Measurements from ENCODE around the gene SPSB1. TPM values are rescaled to one million over a fixed set of nuclear protein-coding genes. Genes with fewer than 3 reads are reported as not detected.
A peak's percentile ranks its signal among the peaks of the same experiment; 100 is the strongest.

The SPSB1 gene
- total RNA-seq, 1 experiment from 2014 or later, result 18.2 TPM

GRCh38 chr1:9357958-9358357, 65.3 kb downstream of the SPSB1 start:
- BruUV-seq (replicated peaks), result no TSS peak
- no peak overlapping the region for H3K4me3 ChIP-seq (ENCODE audit: low read depth, low read length)
- H3K36me3 Mint-ChIP-seq (ENCODE audit: insufficient read depth, unreplicated experiment), result peaks cover 5% of the 10 kb centered on the region
- H3K36me3 ChIP-seq (ENCODE audit: control insufficient read depth, insufficient read depth, low read length), result no peaks in the 10 kb centered on the region; the same call in none of the 2 replicates
- H3K4me3 Mint-ChIP-seq (ENCODE audit: unreplicated experiment), result no peak overlapping the region
- DNase-seq, result no peak
- no peaks in the 10 kb centered on the region for H3K9me3 ChIP-seq
- H3K27ac Mint-ChIP-seq (ENCODE audit: unreplicated experiment), result no peak overlapping the region
- POLR2A ChIA-PET, result no interaction called here
- intact Hi-C loops (cut with micrococcal nuclease; ENCODE audit: unreplicated experiment), result no loop called here
- TF ChIP-seq CTCF (IDR thresholded peaks at IDR 0.05; ENCODE audit: insufficient read depth in 1 of 2, low read depth in 1 of 2, low read length in 1 of 2, severe bottlenecking in 1 of 2, unreplicated experiment in 1 of 2), result no peak
- no peaks in the 10 kb centered on the region for H3K4me1 ChIP-seq
- CTCF ChIA-PET, result no interaction called here
- H3K4me1 Mint-ChIP-seq (ENCODE audit: low read depth, unreplicated experiment), result no peaks in the 10 kb centered on the region
- H3K27me3 ChIP-seq (replicated peaks; ENCODE audit: control insufficient read depth, insufficient read depth, low read length), result no peaks in the 10 kb centered on the region
- peaks cover 11% of the 10 kb centered on the region for H3K9me3 Mint-ChIP-seq (ENCODE audit: unreplicated experiment)
- H3K27me3 Mint-ChIP-seq (ENCODE audit: insufficient read depth, unreplicated experiment), result no peaks in the 10 kb centered on the region

DNA sequence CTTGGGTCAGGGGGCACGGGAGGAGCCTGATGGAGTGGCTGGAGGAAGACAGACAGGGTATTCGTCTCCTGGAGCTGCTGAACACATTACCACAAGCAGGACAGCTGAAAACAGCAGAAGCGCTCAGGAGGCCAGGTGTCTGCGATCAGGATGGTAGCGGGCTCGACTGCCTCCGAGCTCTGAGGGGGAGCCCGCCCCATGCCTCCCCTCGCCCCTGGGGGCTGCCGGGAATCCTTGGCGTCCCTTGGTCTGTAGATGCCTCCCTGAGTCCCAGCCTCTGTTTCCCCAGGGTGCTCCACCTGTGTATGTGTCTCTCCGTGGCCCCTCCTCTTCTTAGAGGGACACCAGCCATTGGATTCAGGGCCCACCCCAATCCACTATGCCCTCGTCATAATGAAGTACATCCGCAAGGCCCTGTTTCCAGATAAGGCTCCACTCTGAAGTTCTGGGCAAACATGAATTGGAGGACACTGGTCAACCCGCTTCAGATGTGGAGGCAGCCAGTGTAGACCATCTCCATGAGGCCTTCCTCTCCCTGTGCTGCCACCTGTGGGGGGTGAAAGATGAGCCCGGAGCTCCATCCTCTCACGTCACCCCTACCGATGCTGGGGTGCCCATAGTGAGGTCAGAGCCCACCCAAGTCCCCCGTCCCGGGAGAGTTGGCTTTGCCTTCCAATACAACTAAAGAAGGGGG, 67.8 kb downstream of the SPSB1 start:
- H3K36me3 ChIP-seq (ENCODE audit: control insufficient read depth, insufficient read depth, low read length), result no peaks in the 10 kb centered on the region; the same call in none of the 2 replicates
- intact Hi-C loops (cut with micrococcal nuclease; ENCODE audit: unreplicated experiment), result no loop called here
- POLR2A ChIA-PET, result no interaction called here
- Mint-ChIP-seq H3K9me3 (ENCODE audit: unreplicated experiment) (peaks cover 11% of the 10 kb centered on the region), H3K4me1 (ENCODE audit: low read depth, unreplicated experiment) (no peaks in the 10 kb centered on the region), H3K27ac (ENCODE audit: unreplicated experiment) (peak overlapping the region; percentile 42), H3K27me3 (ENCODE audit: insufficient read depth, unreplicated experiment) (no peaks in the 10 kb centered on the region), H3K36me3 (ENCODE audit: insufficient read depth, unreplicated experiment) (peaks cover 5% of the 10 kb centered on the region), H3K4me3 (ENCODE audit: unreplicated experiment) (no peak overlapping the region)
- H3K4me1 ChIP-seq, result no peaks in the 10 kb centered on the region
- no peaks in the 10 kb centered on the region for H3K27me3 ChIP-seq (replicated peaks; ENCODE audit: control insufficient read depth, insufficient read depth, low read length)
- H3K9me3 ChIP-seq, result no peaks in the 10 kb centered on the region
- no peak for DNase-seq
- no TSS peak for BruUV-seq (replicated peaks)
- CTCF ChIA-PET, result no interaction called here
- no peak overlapping the region for H3K4me3 ChIP-seq (ENCODE audit: low read depth, low read length)
- no peak for TF ChIP-seq CTCF (IDR thresholded peaks at IDR 0.05; ENCODE audit: insufficient read depth in 1 of 2, low read depth in 1 of 2, low read length in 1 of 2, severe bottlenecking in 1 of 2, unreplicated experiment in 1 of 2)

GRCh38 chr1:9361630-9362260, 69.1 kb downstream of the SPSB1 start:
- H3K4me1 Mint-ChIP-seq (ENCODE audit: low read depth, unreplicated experiment), result no peaks in the 10 kb centered on the region
- H3K4me3 ChIP-seq (ENCODE audit: low read depth, low read length), result no peak overlapping the region
- no peaks in the 10 kb centered on the region for H3K4me1 ChIP-seq
- no peaks in the 10 kb centered on the region for H3K9me3 ChIP-seq
- no peak for TF ChIP-seq CTCF (IDR thresholded peaks at IDR 0.05; ENCODE audit: insufficient read depth in 1 of 2, low read depth in 1 of 2, low read length in 1 of 2, severe bottlenecking in 1 of 2, unreplicated experiment in 1 of 2)
- peaks cover 5% of the 10 kb centered on the region for H3K36me3 Mint-ChIP-seq (ENCODE audit: insufficient read depth, unreplicated experiment)
- intact Hi-C loops (cut with micrococcal nuclease; ENCODE audit: unreplicated experiment), result no loop called here
- H3K9me3 Mint-ChIP-seq (ENCODE audit: unreplicated experiment), result peaks cover 5% of the 10 kb centered on the region
- CTCF ChIA-PET, result no interaction called here
- H3K36me3 ChIP-seq (ENCODE audit: control insufficient read depth, insufficient read depth, low read length), result no peaks in the 10 kb centered on the region
- H3K27me3 Mint-ChIP-seq (ENCODE audit: insufficient read depth, unreplicated experiment), result no peaks in the 10 kb centered on the region
- BruUV-seq (replicated peaks), result no TSS peak
- H3K27ac Mint-ChIP-seq (ENCODE audit: unreplicated experiment), result no peak overlapping the region
- POLR2A ChIA-PET, result no interaction called here
- no peaks in the 10 kb centered on the region for H3K27me3 ChIP-seq (replicated peaks; ENCODE audit: control insufficient read depth, insufficient read depth, low read length)
- H3K4me3 Mint-ChIP-seq (ENCODE audit: unreplicated experiment), result no peak overlapping the region
- no peak for DNase-seq

Measured in Caco-2 (cell line).